HCT116 (cell line): ENCODE measurements around the gene TRMT10C. TPM values are rescaled to one million over a fixed set of nuclear protein-coding genes. Genes with fewer than 3 reads are reported as not detected.
A peak's percentile ranks its signal among the peaks of the same experiment; 100 is the strongest.

Source experiments
- ATAC-seq: fragments of 200-7000 bp; cut with Tn5 transposase; 2 replicates; pipeline ENCODE4 v1.9.1; 2020; ENCODE audit warnings: mild to moderate bottlenecking, moderate library complexity
- BruUV-seq: library from RNA; stranded (reverse); fragments of 400-500 nt; replicated peaks from 2 replicates; lab custom pipeline; 2021; lab: Mats Ljungman, UMichigan
- CTCF ChIA-PET: fragments of 300-600 bp; sonication (Branson Sonifier 250); formaldehyde crosslinking; loops from one replicate; lab custom pipeline; 2021; ENCODE audit warnings: antibody characterized with exemption; lab: Charles Lee
- POLR2A ChIA-PET: fragments of 300-600, 350-600 bp; sonication (Branson Sonifier 250); formaldehyde crosslinking; loops from one replicate; lab custom pipeline; 2021; ENCODE audit warnings: antibody characterized with exemption; lab: Charles Lee
- RAD21 ChIA-PET, 2 experiments: fragments of 300-600 bp; sonication (Branson Sonifier 250); formaldehyde crosslinking; loops; one replicate each; lab custom pipeline; 2023; ENCODE audit warnings: low total read pairs in 2 of 2; ENCODE audit not compliant: uncharacterized antibody in 2 of 2, unreplicated experiment in 2 of 2, low non-redundant PET in 1 of 2; lab: Charles Lee
- DNase-seq: peaks from one replicate; pipeline ENCODE4 v3.0.0-alpha.2; 2010; ENCODE audit warnings: low read depth, low spot score
- H2AFZ ChIP-seq: fragments of 200-600 bp; shearing (Covaris generic), sonication (generic); 2 replicates; pipeline ENCODE4 v1.6.1; 2017; ENCODE audit warnings: low read depth, mixed run types, mixed read lengths, antibody characterized with exemption, low read length; ENCODE audit not compliant: poor library complexity, severe bottlenecking
- H3K27ac ChIP-seq: 2 replicates; pipeline ENCODE4 v1.5.1; 2012; ENCODE audit warnings: low read depth, low read length
- H3K27me3 ChIP-seq: fragments of 200-600 bp; sonication (generic); 2 replicates; pipeline ENCODE4 v1.6.1; 2016; ENCODE audit warnings: mixed run types, low read length, mixed read lengths; ENCODE audit not compliant: insufficient read depth
- H3K36me3 ChIP-seq, 2 experiments: fragments of 200-500 bp in 1 of 2; fragments of 200-600 bp in 1 of 2; sonication (Bioruptor generic) in 1 of 2; sonication (generic) in 1 of 2; 2 replicates each; pipeline versions ENCODE4 v1.5.1 to v1.6.1; 2014 to 2016; ENCODE audit warnings: low read length in 2 of 2, inconsistent platforms in 1 of 2, mixed read lengths in 1 of 2, mixed run types in 1 of 2; ENCODE audit not compliant: insufficient read depth in 2 of 2, control insufficient read depth in 1 of 2
- H3K4me1 ChIP-seq, 2 experiments: fragments of 200-600 bp in 1 of 2; sonication (generic) in 1 of 2; 2 replicates each; pipeline versions ENCODE4 v1.5.1 to v1.6.1; 2012 to 2017; ENCODE audit warnings: low read length in 2 of 2, inconsistent platforms in 1 of 2, mild to moderate bottlenecking in 1 of 2, mixed read lengths in 1 of 2, mixed run types in 1 of 2, moderate library complexity in 1 of 2; ENCODE audit not compliant: insufficient read depth in 2 of 2, control insufficient read depth in 1 of 2
- H3K4me2 ChIP-seq: fragments of 200-600 bp; sonication (generic); 2 replicates; pipeline ENCODE4 v1.6.1; 2017; ENCODE audit warnings: mixed run types, low read length, mixed read lengths
- H3K4me3 ChIP-seq, 2 experiments: fragments of 200-600 bp in 1 of 2; sonication (generic) in 1 of 2; replicated peaks in 1 of 2; 2 replicates each; pipeline ENCODE4 v1.5.1; 2011 to 2016; ENCODE audit warnings: low read length in 2 of 2, control low read depth in 1 of 2, low read depth in 1 of 2, mild to moderate bottlenecking in 1 of 2, mixed read lengths in 1 of 2, mixed run types in 1 of 2
- H3K79me2 ChIP-seq: fragments of 200-600 bp; sonication (generic); 2 replicates; pipeline ENCODE4 v1.6.1; 2017; ENCODE audit warnings: mild to moderate bottlenecking, mixed run types, low read length, moderate library complexity, mixed read lengths; ENCODE audit not compliant: insufficient read depth
- H3K9ac ChIP-seq: fragments of 200-600 bp; sonication (generic); 2 replicates; pipeline ENCODE4 v1.6.1; 2016; ENCODE audit warnings: low read length, mixed read lengths
- H3K9me2 ChIP-seq: fragments of 200-600 bp; sonication (generic), shearing (Covaris generic); 2 replicates; pipeline ENCODE4 v1.6.1; 2017; ENCODE audit warnings: mixed run types, mild to moderate bottlenecking, moderate library complexity; ENCODE audit not compliant: insufficient read depth
- H3K9me3 ChIP-seq, 2 experiments: fragments of 200-500 bp in 1 of 2; fragments of 200-600 bp in 1 of 2; sonication (Bioruptor generic) in 1 of 2; sonication (generic) in 1 of 2; 2 replicates each; pipeline ENCODE4 v1.6.1; 2014 to 2017; ENCODE audit warnings: low read length in 2 of 2, mixed read lengths in 2 of 2, inconsistent platforms in 1 of 2, low read depth in 1 of 2, mild to moderate bottlenecking in 1 of 2, mixed run types in 1 of 2, moderate library complexity in 1 of 2; ENCODE audit not compliant: control insufficient read depth in 1 of 2, insufficient read depth in 1 of 2
- H4K20me1 ChIP-seq: fragments of 200-600 bp; sonication (generic), shearing (Covaris generic); 2 replicates; pipeline ENCODE4 v1.6.1; 2017; ENCODE audit warnings: mixed run types, mild to moderate bottlenecking, moderate library complexity; ENCODE audit not compliant: insufficient read depth
- CBX3 ChIP-seq: IDR thresholded peaks from 2 replicates; pipeline ENCODE4 v1.6.1; 2012; ENCODE audit warnings: low read depth
- CEBPB ChIP-seq: IDR thresholded peaks from 2 replicates; pipeline ENCODE4 v1.6.1; 2012; ENCODE audit warnings: low read depth
- EGR1 ChIP-seq: IDR thresholded peaks from 2 replicates; pipeline ENCODE4 v1.6.1; 2012; ENCODE audit warnings: low read depth
- ELF1 ChIP-seq: IDR thresholded peaks from 2 replicates; pipeline ENCODE4 v1.6.1; 2012; ENCODE audit warnings: low read depth, borderline replicate concordance
- EZH2 ChIP-seq: fragments of 200-600 bp; sonication (generic); IDR thresholded peaks from 2 replicates; pipeline ENCODE4 v1.6.1; 2017; ENCODE audit warnings: antibody characterized with exemption, mixed run types
- EZH2phosphoT487 ChIP-seq: fragments of 200-600 bp; IDR thresholded peaks from 2 replicates; pipeline ENCODE4 v1.6.1; 2018; ENCODE audit warnings: antibody characterized with exemption, borderline replicate concordance
- JUND ChIP-seq: IDR thresholded peaks from 2 replicates; pipeline ENCODE4 v1.6.1; 2012
- POLR2A ChIP-seq: IDR thresholded peaks from 2 replicates; pipeline ENCODE4 v1.7.0; 2011; ENCODE audit warnings: borderline replicate concordance; ENCODE audit not compliant: insufficient read depth, insufficient read length; ENCODE audit errors: extremely low read depth
- POLR2AphosphoS5 ChIP-seq: IDR thresholded peaks from 2 replicates; pipeline ENCODE4 v1.6.1; 2011; ENCODE audit warnings: mild to moderate bottlenecking, low read depth, low read length, moderate library complexity
- RAD21 ChIP-seq: IDR thresholded peaks from 2 replicates; pipeline ENCODE4 v1.6.1; 2012; ENCODE audit warnings: low read depth, mild to moderate bottlenecking
- SIN3A ChIP-seq: IDR thresholded peaks from 2 replicates; pipeline ENCODE4 v1.6.1; 2012; ENCODE audit warnings: low read depth
- SP1 ChIP-seq: IDR thresholded peaks from 2 replicates; pipeline ENCODE4 v1.6.1; 2012; ENCODE audit warnings: low read depth
- SRF ChIP-seq: IDR thresholded peaks from 2 replicates; pipeline ENCODE4 v1.6.1; 2012; ENCODE audit warnings: low read depth
- TCF7L2 ChIP-seq: IDR thresholded peaks from 2 replicates; pipeline ENCODE4 v1.7.0; 2011; ENCODE audit warnings: borderline replicate concordance, inconsistent platforms; ENCODE audit not compliant: insufficient read depth, insufficient read length; ENCODE audit errors: extremely low read depth
- YY1 ChIP-seq: IDR thresholded peaks from 2 replicates; pipeline ENCODE4 v1.6.1; 2011; ENCODE audit warnings: low read length, low read depth, moderate library complexity, mild to moderate bottlenecking; ENCODE audit not compliant: insufficient replicate concordance; ENCODE audit errors: extremely low read depth
- ZFX ChIP-seq: fragments of 450-650 bp; IDR thresholded peaks from 2 replicates; pipeline ENCODE4 v1.6.1; 2017
- ZNF274 ChIP-seq: fragments of 200-500 bp; sonication (Bioruptor generic); IDR thresholded peaks from 2 replicates; pipeline ENCODE4 v1.6.1; 2014; ENCODE audit warnings: mild to moderate bottlenecking, low read depth, low read length, inconsistent platforms
- intact Hi-C: fragments of 100-400 bp; cut with micrococcal nuclease; formaldehyde crosslinking; loops from 2 replicates; pipeline ENCODE4 v1.10.0; 2022
- total RNA-seq: library from RNA; stranded (reverse); gene quantifications from one replicate; pipeline ENCODE4 v1.2.1, GENCODE V29; 2021; ENCODE audit not compliant: unreplicated experiment
- TF ChIP-seq, protein P1 (sequence below): IDR thresholded peaks from 2 replicates; pipeline ENCODE4 v1.6.1; 2012
- TF ChIP-seq, protein P2 (sequence below), 3 experiments: fragments of 200-600 bp in 1 of 3; sonication (generic) in 1 of 3; IDR thresholded peaks in 2 of 3; conservative IDR thresholded peaks in 1 of 3; 2 replicates each; pipeline ENCODE4 v1.5.1; 2012 to 2017; ENCODE audit warnings: low read depth in 2 of 3, low read length in 2 of 3, antibody characterized with exemption in 1 of 3, borderline replicate concordance in 1 of 3, control low read depth in 1 of 3, mild to moderate bottlenecking in 1 of 3, mixed read lengths in 1 of 3, mixed run types in 1 of 3, moderate library complexity in 1 of 3; ENCODE audit not compliant: insufficient read depth in 1 of 3
- TF ChIP-seq, protein P3 (sequence below): IDR thresholded peaks from 2 replicates; pipeline ENCODE4 v1.6.1; 2011; ENCODE audit warnings: mild to moderate bottlenecking, low read length, moderate library complexity; ENCODE audit not compliant: insufficient replicate concordance; ENCODE audit errors: extremely low read depth
- TF ChIP-seq, protein P4 (sequence below): IDR thresholded peaks from 2 replicates; pipeline ENCODE4 v1.6.1; 2012

The TRMT10C gene
- total RNA-seq, 1 experiment from 2014 or later: 36.4 TPM

DNA sequence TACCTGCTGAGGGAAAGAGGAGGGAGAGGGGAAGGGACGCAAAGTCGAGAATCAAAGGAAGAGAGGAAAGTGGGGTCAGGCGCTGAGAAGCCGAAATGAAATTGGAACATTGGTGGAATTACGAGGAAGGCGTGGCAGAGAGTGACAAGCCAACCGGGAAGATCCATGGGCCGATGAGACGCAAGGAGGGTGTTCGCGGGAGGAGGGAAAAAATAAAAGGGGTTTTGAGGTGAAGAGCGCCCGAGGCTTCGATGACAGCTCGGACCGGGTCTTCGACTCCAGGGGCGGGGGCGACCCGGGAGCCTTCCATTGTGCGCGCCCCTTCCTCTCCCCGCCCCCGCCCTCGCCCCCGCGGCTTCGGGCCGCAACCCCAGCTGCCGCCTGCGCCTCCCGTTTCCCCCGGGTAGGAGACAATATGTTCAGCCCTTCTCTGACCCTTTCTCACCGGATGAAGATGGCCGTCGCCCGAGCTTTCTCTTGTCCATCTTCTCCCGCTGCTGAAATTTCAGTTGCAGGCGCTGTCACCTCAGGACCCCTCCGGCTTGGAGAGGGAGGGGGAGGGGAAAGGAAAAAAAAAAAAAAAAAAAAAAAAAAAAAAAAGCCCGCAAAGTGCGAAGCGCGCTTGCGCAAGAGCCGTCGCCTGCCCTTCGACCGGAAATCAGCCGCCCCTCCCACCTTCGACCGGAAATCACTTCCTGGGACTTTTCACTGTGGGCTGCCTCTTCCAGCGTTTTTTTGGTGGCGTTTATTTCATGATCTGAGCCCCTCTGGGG is 48.8 kb upstream of the TRMT10C start, which contains the start of gene SENP7:
Gene SENP7, minus strand, starts transcription at position 567 of the 773 bp plus-strand sequence. Its CDS starts 82 bp downstream, at position 485.
- peak within 1 kb of the TSS; percentile 65 to 85 for H3K4me3 ChIP-seq
- CTCF ChIA-PET: no interaction called here
- no peaks in the 10 kb centered on the region for H4K20me1 ChIP-seq
- no peaks in the 10 kb centered on the region for H3K36me3 ChIP-seq
- peaks cover 6 to 14% of the 10 kb centered on the region in 2 experiments; a peak in 3 of 4 replicates for H3K4me1 ChIP-seq
- POLR2A ChIA-PET: interaction anchor here (0.6 kb wide), 1 partner anchor 25 kb away, joined by 3 read pairs; no protein-coding TSS in a partner anchor
- peak within 1 kb of the TSS; percentile 20 for H2AFZ ChIP-seq
- peak within 1 kb of the TSS; percentile 58 for H3K9ac ChIP-seq
- no peaks in the 10 kb centered on the region for H3K9me2 ChIP-seq
- H3K4me2 ChIP-seq: peak within 1 kb of the TSS; percentile 96
- no peaks in the 10 kb centered on the region for H3K27me3 ChIP-seq
- intact Hi-C loops: no loop called here
- no TSS peak for BruUV-seq
- peak; percentile 86 for ATAC-seq
- peak; percentile 56 for DNase-seq
- no peaks in the 10 kb centered on the region for H3K9me3 ChIP-seq
- H3K79me2 ChIP-seq: no peaks in the 10 kb centered on the region
- peak within 1 kb of the TSS; percentile 71 for H3K27ac ChIP-seq
- RAD21 ChIA-PET: no interaction called here
- TF ChIP-seq, protein P1, sequence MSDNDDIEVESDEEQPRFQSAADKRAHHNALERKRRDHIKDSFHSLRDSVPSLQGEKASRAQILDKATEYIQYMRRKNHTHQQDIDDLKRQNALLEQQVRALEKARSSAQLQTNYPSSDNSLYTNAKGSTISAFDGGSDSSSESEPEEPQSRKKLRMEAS: peak; percentile 26
- TF ChIP-seq CBX3 (no peak), POLR2AphosphoS5 (peak; percentile 87), SRF (no peak), SIN3A (no peak), TCF7L2 (no peak), JUND (no peak), ZFX (peak; percentile 34; the same call in 1 of the 2 replicates), POLR2A (no peak), EZH2phosphoT487 (no peak), RAD21 (no peak), YY1 (peak; percentile 9), EZH2 (no peak), SP1 (no peak), ELF1 (peak; percentile 30), ZNF274 (no peak), EGR1 (peak; percentile 62), CEBPB (peak; percentile 81)
- TF ChIP-seq, protein P2, sequence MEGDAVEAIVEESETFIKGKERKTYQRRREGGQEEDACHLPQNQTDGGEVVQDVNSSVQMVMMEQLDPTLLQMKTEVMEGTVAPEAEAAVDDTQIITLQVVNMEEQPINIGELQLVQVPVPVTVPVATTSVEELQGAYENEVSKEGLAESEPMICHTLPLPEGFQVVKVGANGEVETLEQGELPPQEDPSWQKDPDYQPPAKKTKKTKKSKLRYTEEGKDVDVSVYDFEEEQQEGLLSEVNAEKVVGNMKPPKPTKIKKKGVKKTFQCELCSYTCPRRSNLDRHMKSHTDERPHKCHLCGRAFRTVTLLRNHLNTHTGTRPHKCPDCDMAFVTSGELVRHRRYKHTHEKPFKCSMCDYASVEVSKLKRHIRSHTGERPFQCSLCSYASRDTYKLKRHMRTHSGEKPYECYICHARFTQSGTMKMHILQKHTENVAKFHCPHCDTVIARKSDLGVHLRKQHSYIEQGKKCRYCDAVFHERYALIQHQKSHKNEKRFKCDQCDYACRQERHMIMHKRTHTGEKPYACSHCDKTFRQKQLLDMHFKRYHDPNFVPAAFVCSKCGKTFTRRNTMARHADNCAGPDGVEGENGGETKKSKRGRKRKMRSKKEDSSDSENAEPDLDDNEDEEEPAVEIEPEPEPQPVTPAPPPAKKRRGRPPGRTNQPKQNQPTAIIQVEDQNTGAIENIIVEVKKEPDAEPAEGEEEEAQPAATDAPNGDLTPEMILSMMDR (IDR thresholded peaks at IDR 0.05 in 2 of 3, conservative IDR thresholded peaks at IDR 0.05 in 1 of 3; ENCODE audit: borderline replicate concordance in 1 of 3, insufficient read depth in 1 of 3, low read depth in 2 of 3, low read length in 2 of 3): no peak
- TF ChIP-seq, protein P3, sequence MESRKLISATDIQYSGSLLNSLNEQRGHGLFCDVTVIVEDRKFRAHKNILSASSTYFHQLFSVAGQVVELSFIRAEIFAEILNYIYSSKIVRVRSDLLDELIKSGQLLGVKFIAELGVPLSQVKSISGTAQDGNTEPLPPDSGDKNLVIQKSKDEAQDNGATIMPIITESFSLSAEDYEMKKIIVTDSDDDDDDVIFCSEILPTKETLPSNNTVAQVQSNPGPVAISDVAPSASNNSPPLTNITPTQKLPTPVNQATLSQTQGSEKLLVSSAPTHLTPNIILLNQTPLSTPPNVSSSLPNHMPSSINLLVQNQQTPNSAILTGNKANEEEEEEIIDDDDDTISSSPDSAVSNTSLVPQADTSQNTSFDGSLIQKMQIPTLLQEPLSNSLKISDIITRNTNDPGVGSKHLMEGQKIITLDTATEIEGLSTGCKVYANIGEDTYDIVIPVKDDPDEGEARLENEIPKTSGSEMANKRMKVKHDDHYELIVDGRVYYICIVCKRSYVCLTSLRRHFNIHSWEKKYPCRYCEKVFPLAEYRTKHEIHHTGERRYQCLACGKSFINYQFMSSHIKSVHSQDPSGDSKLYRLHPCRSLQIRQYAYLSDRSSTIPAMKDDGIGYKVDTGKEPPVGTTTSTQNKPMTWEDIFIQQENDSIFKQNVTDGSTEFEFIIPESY: peak; percentile 58
- TF ChIP-seq, protein P4, sequence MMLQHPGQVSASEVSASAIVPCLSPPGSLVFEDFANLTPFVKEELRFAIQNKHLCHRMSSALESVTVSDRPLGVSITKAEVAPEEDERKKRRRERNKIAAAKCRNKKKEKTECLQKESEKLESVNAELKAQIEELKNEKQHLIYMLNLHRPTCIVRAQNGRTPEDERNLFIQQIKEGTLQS: no peak
